GM23338 (cell line): ENCODE results near the gene HMGN1. TPM values are rescaled to one million over a fixed set of nuclear protein-coding genes. Genes with fewer than 3 reads are reported as not detected.

Source experiments
- ATAC-seq: fragments of 200-7000 bp; cut with Tn5 transposase; 3 replicates; pipeline ENCODE4 v1.9.1; 2020
- DNase-seq: peaks from one replicate; pipeline ENCODE4 v3.0.0-alpha.2; 2015; ENCODE audit warnings: low spot score
- H2AFZ ChIP-seq: fragments of 200-600 bp; sonication (generic); 2 replicates; pipeline ENCODE4 v1.8.0; 2016; ENCODE audit warnings: antibody characterized with exemption, mild to moderate bottlenecking, moderate library complexity
- H3F3A ChIP-seq: fragments of 200-600 bp; sonication (generic); replicated peaks from 2 replicates; pipeline ENCODE4 v1.8.0; 2017; ENCODE audit warnings: antibody characterized with exemption, mixed run types, low read depth
- H3K27ac ChIP-seq: fragments of 200-600 bp; sonication (generic); 2 replicates; pipeline ENCODE4 v1.6.1; 2016; ENCODE audit warnings: low read depth
- H3K27me3 ChIP-seq: fragments of 200-600 bp; sonication (generic); 2 replicates; pipeline ENCODE4 v1.8.0; 2016; ENCODE audit warnings: mild to moderate bottlenecking, mixed run types, moderate library complexity; ENCODE audit not compliant: insufficient read depth
- H3K36me3 ChIP-seq: fragments of 200-600 bp; sonication (generic); 2 replicates; pipeline ENCODE4 v1.8.0; 2016; ENCODE audit warnings: mild to moderate bottlenecking; ENCODE audit not compliant: insufficient read depth
- H3K4me1 ChIP-seq: fragments of 200-600 bp; sonication (generic); 2 replicates; pipeline ENCODE4 v1.8.0; 2016; ENCODE audit warnings: mild to moderate bottlenecking, moderate library complexity; ENCODE audit not compliant: insufficient read depth
- H3K4me2 ChIP-seq: fragments of 200-600 bp; sonication (generic); 2 replicates; pipeline ENCODE4 v1.7.1; 2017; ENCODE audit warnings: mixed run types
- H3K4me3 ChIP-seq: fragments of 200-600 bp; sonication (generic); 2 replicates; pipeline ENCODE4 v1.6.1; 2016; ENCODE audit warnings: mixed run types
- H3K79me2 ChIP-seq: fragments of 200-600 bp; sonication (generic); replicated peaks from 2 replicates; pipeline ENCODE4 v1.8.0; 2017; ENCODE audit warnings: mild to moderate bottlenecking; ENCODE audit not compliant: insufficient read depth
- H3K9me2 ChIP-seq: fragments of 200-600 bp; sonication (generic); 2 replicates; pipeline ENCODE4 v1.8.0; 2017; ENCODE audit not compliant: insufficient read depth
- H4K20me1 ChIP-seq: fragments of 200-600 bp; sonication (generic); replicated peaks from 2 replicates; pipeline ENCODE4 v1.8.0; 2017; ENCODE audit warnings: mild to moderate bottlenecking; ENCODE audit not compliant: insufficient read depth
- H3K27ac Mint-ChIP-seq: 2 replicates; pipeline ENCODE4 v1.8.0; 2020; ENCODE audit warnings: inconsistent platforms, mild to moderate bottlenecking, moderate library complexity, mixed read lengths
- H3K27me3 Mint-ChIP-seq: 3 replicates; pipeline ENCODE4 v1.8.0; 2022; ENCODE audit warnings: low read depth, mild to moderate bottlenecking, moderate library complexity, mixed read lengths, inconsistent platforms; ENCODE audit not compliant: insufficient read depth, poor library complexity
- H3K36me3 Mint-ChIP-seq: 3 replicates; pipeline ENCODE4 v1.8.0; 2021; ENCODE audit warnings: low read depth, mild to moderate bottlenecking, inconsistent platforms, moderate library complexity, mixed read lengths
- H3K4me1 Mint-ChIP-seq: 3 replicates; pipeline ENCODE4 v1.8.0; 2020; ENCODE audit warnings: mild to moderate bottlenecking, inconsistent platforms, mixed read lengths
- H3K4me3 Mint-ChIP-seq: 3 replicates; pipeline ENCODE4 v1.8.0; 2021; ENCODE audit warnings: moderate library complexity, mild to moderate bottlenecking, inconsistent platforms, mixed read lengths
- H3K9me3 Mint-ChIP-seq: 3 replicates; pipeline ENCODE4 v1.8.0; 2020; ENCODE audit warnings: moderate library complexity, mild to moderate bottlenecking, inconsistent platforms, mixed read lengths
- CREB1 ChIP-seq: fragments of 250-450 bp; sonication (Bioruptor Pico); IDR thresholded peaks from 2 replicates; pipeline ENCODE4 v1.5.0; 2020; ENCODE audit warnings: low read depth, mild to moderate bottlenecking, moderate library complexity
- CTCF ChIP-seq, 2 experiments: fragments of 200-600 bp in 1 of 2; sonication (generic) in 1 of 2; conservative IDR thresholded peaks; 2 replicates each; pipeline versions ENCODE4 v1.5.1 to v1.6.1; 2016 to 2017; ENCODE audit warnings: antibody characterized with exemption in 2 of 2, low read depth in 2 of 2, mild to moderate bottlenecking in 2 of 2, moderate library complexity in 1 of 2
- ETS1 ChIP-seq: IDR thresholded peaks from 2 replicates; pipeline ENCODE4 v1.6.1; 2016; ENCODE audit warnings: antibody characterized with exemption
- EZH2 ChIP-seq: fragments of 200-600 bp; sonication (generic); IDR thresholded peaks from one replicate; pipeline ENCODE4 v1.8.0; 2017; ENCODE audit warnings: antibody characterized with exemption, mild to moderate bottlenecking, low read depth; ENCODE audit not compliant: unreplicated experiment
- EZH2phosphoT487 ChIP-seq: fragments of 200-600 bp; sonication (generic); IDR thresholded peaks from one replicate; pipeline ENCODE4 v1.8.1; 2018; ENCODE audit warnings: antibody characterized with exemption; ENCODE audit not compliant: unreplicated experiment
- JUNB ChIP-seq: IDR thresholded peaks from one replicate; pipeline ENCODE4 v1.6.1; 2016; ENCODE audit warnings: antibody characterized with exemption; ENCODE audit not compliant: unreplicated experiment
- NANOG ChIP-seq: IDR thresholded peaks from 2 replicates; pipeline ENCODE4 v1.6.1; 2016; ENCODE audit warnings: antibody characterized with exemption, borderline replicate concordance
- POLR2AphosphoS5 ChIP-seq: IDR thresholded peaks from 2 replicates; pipeline ENCODE4 v1.6.1; 2016; ENCODE audit warnings: antibody characterized with exemption, low read depth
- REST ChIP-seq: IDR thresholded peaks from one replicate; pipeline ENCODE4 v1.6.1; 2018; ENCODE audit warnings: antibody characterized with exemption; ENCODE audit not compliant: unreplicated experiment
- STAT1 ChIP-seq: IDR thresholded peaks from one replicate; pipeline ENCODE4 v1.6.1; 2016; ENCODE audit warnings: antibody characterized with exemption; ENCODE audit not compliant: unreplicated experiment
- ZNF114 ChIP-seq: fragments of 250-450 bp; sonication (Bioruptor Pico); IDR thresholded peaks from 2 replicates; pipeline ENCODE4 v1.5.0; 2020; ENCODE audit warnings: mild to moderate bottlenecking, moderate library complexity
- ZNF331 ChIP-seq: fragments of 250-450 bp; sonication (Bioruptor Pico); IDR thresholded peaks from 2 replicates; pipeline ENCODE4 v1.5.0; 2020; ENCODE audit warnings: low read depth, mild to moderate bottlenecking, moderate library complexity
- ZNF462 ChIP-seq: fragments of 250-450 bp; sonication (Bioruptor Pico); IDR thresholded peaks from 2 replicates; pipeline ENCODE4 v1.5.0; 2020; ENCODE audit warnings: mild to moderate bottlenecking, moderate library complexity
- polyA plus RNA-seq: library from polyadenylated mRNA; unstranded; fragments of >200 nt; fragmentation: Nextera tagmentation; extraction: Ambion mirVana; gene quantifications from 2 replicates; pipeline ENCODE4 v1.2.1, GENCODE V29; 2016
- total RNA-seq: library from RNA; depleted of rRNA; stranded (reverse); fragments of >200 nt; shearing (Covaris generic); gene quantifications from 2 replicates; pipeline ENCODE4 v1.2.3, GENCODE V29; 2014

HMGN1 gene
- total and polyA plus RNA-seq, 2 experiments from 2014 or later = 403 to 889 TPM

GRCh38 chr21:39313571-39314142 lies 35.2 kb downstream of the HMGN1 start, which contains the start of gene BRWD1:
Gene BRWD1, minus strand, starts transcription at chr21:39313632. Its CDS starts 141 bp downstream, at chr21:39313491.
- peaks cover 23% of the 10 kb centered on the region for H3K36me3 ChIP-seq
- H4K20me1 ChIP-seq = peaks cover 26% of the 10 kb centered on the region
- Mint-ChIP-seq H3K36me3 (peaks cover 37% of the 10 kb centered on the region), H3K27me3 (peaks cover 13% of the 10 kb centered on the region), H3K27ac (peak within 1 kb of the TSS; percentile 98), H3K9me3 (peaks cover 3% of the 10 kb centered on the region; the same call in 1 of the 3 replicates), H3K4me3 (peak within 1 kb of the TSS; percentile 94), H3K4me1 (peaks cover 15% of the 10 kb centered on the region)
- H3K9me2 ChIP-seq = no peaks in the 10 kb centered on the region
- TF ChIP-seq CREB1 = peak; percentile 82
- TF ChIP-seq STAT1 = no peak
- TF ChIP-seq REST = peak; percentile 16
- TF ChIP-seq CTCF (conservative IDR thresholded peaks at IDR 0.05; ENCODE audit: low read depth in 2 of 2) = peak in 1 of 2 experiments; percentile 41; a peak in 1 of 4 replicates
- no peak for TF ChIP-seq EZH2phosphoT487
- TF ChIP-seq JUNB = no peak
- peak; percentile 58; the same call in 1 of the 2 replicates for TF ChIP-seq ZNF114 (CRISPR knock-in tag)
- TF ChIP-seq ZNF462 (CRISPR knock-in tag) = no peak
- peak; percentile 21; the same call in 1 of the 2 replicates for TF ChIP-seq ETS1
- no peak for TF ChIP-seq NANOG
- peak; percentile 62 for TF ChIP-seq POLR2AphosphoS5
- TF ChIP-seq ZNF331 = no peak
- TF ChIP-seq EZH2 = no peak
- DNase-seq (peak; percentile 90), ATAC-seq (peak; percentile 57)
- H3K4me3 ChIP-seq = peak within 1 kb of the TSS; percentile 73
- H3K4me2 ChIP-seq = peak within 1 kb of the TSS; percentile 79
- peaks cover 36% of the 10 kb centered on the region for H3K79me2 ChIP-seq
- H3K4me1 ChIP-seq = peaks cover 10% of the 10 kb centered on the region
- H3F3A ChIP-seq = peaks cover 4% of the 10 kb centered on the region; the same call in 1 of the 2 replicates
- H3K27ac ChIP-seq = peak within 1 kb of the TSS; percentile 100
- H2AFZ ChIP-seq = peak within 1 kb of the TSS; percentile 56; the same call in 1 of the 2 replicates
- H3K27me3 ChIP-seq = no peaks in the 10 kb centered on the region
